ENCODE measurements around the gene SH3BP5. TPM values are rescaled to one million over a fixed set of nuclear protein-coding genes. Genes with fewer than 3 reads are reported as not detected.

The SH3BP5 gene
- total and polyA plus RNA-seq, 12 donors: 6.7 to 22.4 (median 9.8) TPM

DNA sequence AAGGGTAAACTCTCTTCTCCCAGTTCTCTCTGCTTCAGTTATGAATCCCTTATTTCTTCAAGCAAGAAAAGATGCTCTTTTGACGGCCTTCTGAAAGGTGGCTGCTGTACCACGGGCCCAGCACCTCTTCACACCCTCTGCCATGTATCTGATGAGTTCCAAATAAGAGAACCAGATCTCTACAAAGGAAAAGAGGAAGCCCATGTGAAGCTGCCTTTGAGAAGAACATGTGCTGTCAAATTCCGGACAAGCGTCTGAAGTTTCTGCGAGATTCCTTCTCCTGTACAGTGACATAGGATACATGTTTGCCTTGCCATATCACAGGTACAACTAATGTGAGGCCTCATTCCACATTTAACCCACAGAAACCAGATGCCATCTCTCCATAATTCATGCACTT is 59.2 kb downstream of the SH3BP5 start:
- H3K27ac ChIP-seq: peak overlapping the region in 2 of 10 donors; percentile 31 to 92
- ATAC-seq (no peak), DNase-seq (no peak)
- no peaks in the 10 kb centered on the region for H3K9me3 ChIP-seq
- peaks cover 0 to 86% (median 23%) of the 10 kb centered on the region in 9 donors for H3K4me1 ChIP-seq
- TF ChIP-seq, protein P1, sequence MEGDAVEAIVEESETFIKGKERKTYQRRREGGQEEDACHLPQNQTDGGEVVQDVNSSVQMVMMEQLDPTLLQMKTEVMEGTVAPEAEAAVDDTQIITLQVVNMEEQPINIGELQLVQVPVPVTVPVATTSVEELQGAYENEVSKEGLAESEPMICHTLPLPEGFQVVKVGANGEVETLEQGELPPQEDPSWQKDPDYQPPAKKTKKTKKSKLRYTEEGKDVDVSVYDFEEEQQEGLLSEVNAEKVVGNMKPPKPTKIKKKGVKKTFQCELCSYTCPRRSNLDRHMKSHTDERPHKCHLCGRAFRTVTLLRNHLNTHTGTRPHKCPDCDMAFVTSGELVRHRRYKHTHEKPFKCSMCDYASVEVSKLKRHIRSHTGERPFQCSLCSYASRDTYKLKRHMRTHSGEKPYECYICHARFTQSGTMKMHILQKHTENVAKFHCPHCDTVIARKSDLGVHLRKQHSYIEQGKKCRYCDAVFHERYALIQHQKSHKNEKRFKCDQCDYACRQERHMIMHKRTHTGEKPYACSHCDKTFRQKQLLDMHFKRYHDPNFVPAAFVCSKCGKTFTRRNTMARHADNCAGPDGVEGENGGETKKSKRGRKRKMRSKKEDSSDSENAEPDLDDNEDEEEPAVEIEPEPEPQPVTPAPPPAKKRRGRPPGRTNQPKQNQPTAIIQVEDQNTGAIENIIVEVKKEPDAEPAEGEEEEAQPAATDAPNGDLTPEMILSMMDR (IDR thresholded peaks at IDR 0.05): no peak
- intact Hi-C loops (cut with DNase I): loop anchor here in 1 of 10 donors (5.0 kb wide), 1 partner anchor 44 kb away; no protein-coding TSS in a partner anchor
- WGBS, 2 donors: 83 to 89% methylated on average over 5 of the region's 5 CpGs
- H3K4me3 ChIP-seq: no peak overlapping the region
- H3K36me3 ChIP-seq: peaks cover 0 to 11% (median 0%) of the 10 kb centered on the region in 9 donors
- H3K27me3 ChIP-seq: no peaks in the 10 kb centered on the region

DNA sequence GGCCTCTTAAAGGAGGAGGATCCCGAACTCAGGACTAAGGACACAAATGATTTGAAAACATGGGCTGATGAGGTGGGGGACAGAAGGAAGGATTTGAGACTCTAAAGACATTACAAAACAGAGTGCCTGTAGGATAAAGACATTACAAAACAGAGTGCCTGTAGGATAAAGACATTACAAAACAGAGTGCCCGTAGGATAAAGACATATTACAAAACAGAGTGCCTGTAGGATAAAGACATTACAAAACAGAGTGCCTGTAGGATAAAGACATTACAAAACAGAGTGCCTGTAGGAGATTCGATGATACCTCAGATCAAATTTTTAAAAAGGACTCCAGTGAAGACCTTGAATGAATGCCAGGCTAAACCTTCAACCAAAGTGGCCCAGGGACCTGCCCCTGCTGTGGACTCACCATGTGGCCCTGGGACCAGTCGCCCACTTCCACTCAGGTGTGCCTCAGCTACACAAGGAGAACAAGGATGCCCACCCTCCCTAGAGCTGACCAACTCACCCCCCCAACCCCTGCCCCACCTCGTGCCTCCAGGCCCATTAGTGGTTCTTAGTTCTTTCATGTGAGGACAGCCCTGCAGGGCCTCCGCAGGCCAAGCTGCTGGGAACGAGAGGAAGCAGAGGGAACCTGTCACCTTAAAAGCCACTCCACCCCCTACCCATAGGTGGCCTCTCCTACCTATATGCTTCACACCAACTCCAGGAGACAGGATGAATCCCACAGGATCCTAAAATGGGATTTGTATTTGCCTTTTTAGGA is 59.8 kb downstream of the SH3BP5 start:
- Histone ChIP-seq H3K27ac (peak overlapping the region in 4 of 10 donors; percentile 20 to 92 (median 46)), H3K9me3 (no peaks in the 10 kb centered on the region), H3K4me3 (no peak overlapping the region), H3K27me3 (no peaks in the 10 kb centered on the region), H3K4me1 (peaks cover 0 to 89% (median 29%) of the 10 kb centered on the region in 9 donors), H3K36me3 (peaks cover 0 to 14% (median 0%) of the 10 kb centered on the region in 9 donors)
- intact Hi-C loops (cut with DNase I): loop anchor here in 1 of 10 donors (5.0 kb wide), 1 partner anchor 45 kb away; no protein-coding TSS in a partner anchor
- ATAC-seq (no peak), DNase-seq (no peak)
- TF ChIP-seq, protein P1 (IDR thresholded peaks at IDR 0.05): no peak
- 81 to 90% methylated on average over 7 of the region's 7 CpGs for WGBS, 2 donors

DNA sequence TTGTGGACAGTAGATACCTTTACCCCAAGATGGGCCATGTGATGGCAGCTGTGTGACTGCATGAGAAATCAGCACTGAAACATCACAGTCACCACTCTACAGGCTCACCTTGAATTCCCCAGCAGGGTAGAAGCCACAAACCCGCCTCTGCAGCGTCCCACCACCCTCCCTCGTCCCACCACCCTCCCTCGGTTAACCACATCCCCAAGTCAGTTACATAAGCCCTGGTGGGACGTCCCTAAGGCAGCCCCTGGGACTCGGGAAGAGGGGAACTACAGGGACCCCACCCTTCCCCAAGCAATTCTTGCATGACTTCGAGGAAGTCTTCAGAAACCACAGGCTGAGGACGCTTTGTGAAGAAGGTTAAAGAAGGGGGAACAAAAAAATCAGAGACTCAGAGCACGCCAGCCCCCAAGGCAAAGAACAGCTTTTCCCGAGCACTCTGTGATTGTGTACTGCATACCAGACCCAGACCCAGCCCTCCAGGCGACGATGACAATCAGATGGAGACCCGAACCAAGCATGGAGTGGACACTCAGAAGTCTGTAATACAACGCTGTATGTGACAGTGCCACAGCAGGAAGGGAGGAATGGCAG is 60.5 kb downstream of the SH3BP5 start:
- Histone ChIP-seq H3K27ac (peak overlapping the region in 4 of 10 donors; percentile 20 to 92 (median 50)), H3K27me3 (no peaks in the 10 kb centered on the region), H3K36me3 (peaks cover 0 to 20% (median 0%) of the 10 kb centered on the region in 9 donors), H3K4me3 (no peak overlapping the region), H3K4me1 (peaks cover 0 to 90% (median 31%) of the 10 kb centered on the region in 9 donors), H3K9me3 (no peaks in the 10 kb centered on the region)
- ATAC-seq (peak; percentile 21 to 56 (median 35)), DNase-seq (peak; percentile 36 to 44)
- intact Hi-C loops (cut with DNase I): loop anchor here in 1 of 10 donors (5.0 kb wide), 1 partner anchor 45 kb away; no protein-coding TSS in a partner anchor
- 60 to 72% methylated on average over 14 of the region's 14 CpGs for WGBS, 2 donors
- TF ChIP-seq, protein P1 (IDR thresholded peaks at IDR 0.05): no peak

DNA sequence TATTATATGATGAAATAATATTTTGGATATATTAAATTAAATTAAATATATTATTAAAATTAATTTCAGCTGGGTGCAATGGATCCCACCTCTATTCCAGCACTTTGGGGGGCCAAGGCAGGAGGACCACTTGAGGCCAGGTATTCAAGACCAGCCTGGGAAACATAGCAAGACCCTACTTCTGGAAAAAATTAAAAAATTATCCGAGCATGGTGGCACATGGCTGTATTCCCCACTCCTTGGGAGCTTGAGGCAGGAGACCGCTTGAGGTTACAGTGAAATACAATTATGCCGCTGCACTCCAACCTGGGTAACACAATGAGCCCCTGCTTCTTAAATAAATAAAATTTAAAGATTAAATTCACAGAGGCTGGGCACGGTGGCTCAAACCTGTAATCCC is 61.4 kb downstream of the SH3BP5 start:
- no peaks in the 10 kb centered on the region for H3K9me3 ChIP-seq
- ATAC-seq (no peak), DNase-seq (no peak)
- no peaks in the 10 kb centered on the region for H3K27me3 ChIP-seq
- peak overlapping the region in 2 of 10 donors; percentile 39 to 92 for H3K27ac ChIP-seq
- intact Hi-C loops (cut with DNase I): loop anchor here in 1 of 10 donors (5.0 kb wide), 1 partner anchor 46 kb away; no protein-coding TSS in a partner anchor
- peaks cover 0 to 82% (median 31%) of the 10 kb centered on the region in 9 donors for H3K4me1 ChIP-seq
- peaks cover 0 to 28% (median 0%) of the 10 kb centered on the region in 9 donors for H3K36me3 ChIP-seq
- WGBS, 2 donors: 93 to 95% methylated on average over 4 of the region's 4 CpGs
- TF ChIP-seq, protein P1 (IDR thresholded peaks at IDR 0.05): no peak
- no peak overlapping the region for H3K4me3 ChIP-seq
